Stimulated activated CD4-positive, alpha-beta T cell treated with anti-CD3 and anti-CD28 coated beads, Interleukin-12 subunit alpha, Interleukin-12 subunit beta, amount 100 ng/mL, for 24 hours (primary cell): ENCODE measurements around the gene HHIPL2.
"Not testable (repeated sequence)": the region's sequence is repeated elsewhere in the genome, so short reads cannot be mapped to it uniquely, and the experiment has no call there.

ENCODE experiments used
- DNase-seq, 2 experiments: peaks; one replicate each; pipeline ENCODE4 v3.0.0-alpha.2; 2020; ENCODE audit warnings: low read depth in 2 of 2

Gene HHIPL2

GRCh38 chr1:222540598-222540995 is 7.3 kb downstream of the HHIPL2 start:
- no peak for DNase-seq

GRCh38 chr1:222539951-222540597 is 7.8 kb downstream of the HHIPL2 start:
- no peak for DNase-seq

- no peak for DNase-seq
These were observed 12.4 kb downstream of the HHIPL2 start for GRCh38 chr1:222535455-222535854.

GRCh38 chr1:222530852-222531251 is 17.1 kb downstream of the HHIPL2 start:
- DNase-seq: no peak

GRCh38 chr1:222529916-222530315 is 18.0 kb downstream of the HHIPL2 start:
- DNase-seq: no peak

GRCh38 chr1:222529181-222529580 is 18.7 kb downstream of the HHIPL2 start:
- DNase-seq: no peak

GRCh38 chr1:222525951-222526350 is 22.0 kb downstream of the HHIPL2 start:
- DNase-seq: no peak

GRCh38 chr1:222523852-222524251 is 24.1 kb downstream of the HHIPL2 start:
- no peak for DNase-seq

- no peak for DNase-seq
These were observed 25.6 kb downstream of the HHIPL2 start for GRCh38 chr1:222522105-222522915.

- DNase-seq: no peak
These were observed 26.4 kb downstream of the HHIPL2 start for GRCh38 chr1:222521299-222522104.

- DNase-seq: not testable (repeated sequence)
These were observed 58.4 kb downstream of the HHIPL2 start for GRCh38 chr1:222489496-222489895.

GRCh38 chr1:222487774-222488173 is 60.1 kb downstream of the HHIPL2 start:
- not testable (repeated sequence) for DNase-seq

GRCh38 chr1:222484005-222484404 is 63.9 kb downstream of the HHIPL2 start:
- DNase-seq: not testable (repeated sequence)

GRCh38 chr1:222479567-222479966 is 68.3 kb downstream of the HHIPL2 start:
- not testable (repeated sequence) for DNase-seq

GRCh38 chr1:222476436-222476835 is 71.5 kb downstream of the HHIPL2 start:
- DNase-seq: not testable (repeated sequence)

- DNase-seq: not testable (repeated sequence)
These were observed 74.2 kb downstream of the HHIPL2 start for GRCh38 chr1:222473717-222474116.

GRCh38 chr1:222472776-222473540 is 74.9 kb downstream of the HHIPL2 start:
- DNase-seq: not testable (repeated sequence)
